ENCODE measurements around the gene THAP8. TPM values are rescaled to one million over a fixed set of nuclear protein-coding genes. Genes with fewer than 3 reads are reported as not detected.
"Not testable (repeated sequence)": the region's sequence is repeated elsewhere in the genome, so short reads cannot be mapped to it uniquely, and the experiment has no call there.

The THAP8 gene
- polyA plus RNA-seq, 12 donors: 5.8 to 17.9 (median 8.1) TPM; not detected in 1

DNA sequence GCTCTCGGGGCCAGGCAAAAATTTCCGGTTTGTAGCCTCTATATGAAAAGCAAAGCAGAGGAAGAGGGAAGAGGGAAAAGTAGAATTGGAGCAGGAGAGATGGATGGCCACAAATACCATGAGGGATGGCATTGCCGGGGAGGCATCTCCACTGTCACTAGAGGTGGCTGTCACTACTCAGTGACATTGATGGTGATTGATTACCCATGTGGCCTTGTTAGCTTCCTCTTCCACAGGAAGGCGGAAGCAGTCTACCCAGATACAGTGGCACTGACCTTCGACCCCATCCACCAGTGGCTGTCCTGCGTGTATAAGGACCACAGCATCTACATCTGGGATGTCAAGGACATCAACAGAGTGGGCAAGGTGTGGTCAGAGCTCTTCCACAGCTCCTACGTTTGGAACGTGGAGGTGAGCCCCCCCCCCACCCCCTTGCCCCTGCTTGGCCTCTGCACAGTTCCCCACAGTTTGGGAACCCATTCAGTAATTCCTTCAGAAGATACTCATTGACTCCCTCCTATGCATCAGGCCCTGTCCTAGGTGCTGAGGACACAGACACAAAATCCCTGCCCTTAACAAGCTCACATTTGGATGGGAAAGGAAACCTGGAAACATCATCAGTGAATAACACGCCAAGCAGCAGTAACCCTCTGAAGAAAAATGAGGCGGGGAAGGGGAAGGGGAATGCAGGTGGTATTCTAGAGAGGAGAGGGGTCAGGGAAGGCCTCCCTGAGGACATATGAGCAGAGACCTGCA, 19.2 kb upstream of the THAP8 start:
- DNase-seq: no peak

DNA sequence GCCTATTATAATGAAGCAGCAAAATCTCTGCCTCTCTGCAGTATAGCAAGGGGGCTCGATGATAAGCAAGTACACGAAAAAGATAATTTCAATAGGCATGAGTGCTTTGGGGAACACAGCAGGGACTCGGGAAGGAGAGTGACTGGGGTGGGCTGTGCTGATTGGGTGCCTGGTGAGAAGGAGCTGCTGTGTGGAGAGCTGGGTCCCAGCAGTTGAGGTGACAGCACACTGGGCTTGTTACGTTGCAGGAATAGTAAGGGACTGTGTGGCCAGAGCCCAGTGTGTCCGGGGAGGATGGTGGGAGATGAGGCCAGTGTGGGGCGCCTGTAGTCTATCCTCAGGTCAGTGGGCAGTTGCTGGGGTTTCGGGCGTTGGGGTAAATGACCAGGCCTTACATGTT, 18.0 kb upstream of the THAP8 start:
- no peak for DNase-seq

DNA sequence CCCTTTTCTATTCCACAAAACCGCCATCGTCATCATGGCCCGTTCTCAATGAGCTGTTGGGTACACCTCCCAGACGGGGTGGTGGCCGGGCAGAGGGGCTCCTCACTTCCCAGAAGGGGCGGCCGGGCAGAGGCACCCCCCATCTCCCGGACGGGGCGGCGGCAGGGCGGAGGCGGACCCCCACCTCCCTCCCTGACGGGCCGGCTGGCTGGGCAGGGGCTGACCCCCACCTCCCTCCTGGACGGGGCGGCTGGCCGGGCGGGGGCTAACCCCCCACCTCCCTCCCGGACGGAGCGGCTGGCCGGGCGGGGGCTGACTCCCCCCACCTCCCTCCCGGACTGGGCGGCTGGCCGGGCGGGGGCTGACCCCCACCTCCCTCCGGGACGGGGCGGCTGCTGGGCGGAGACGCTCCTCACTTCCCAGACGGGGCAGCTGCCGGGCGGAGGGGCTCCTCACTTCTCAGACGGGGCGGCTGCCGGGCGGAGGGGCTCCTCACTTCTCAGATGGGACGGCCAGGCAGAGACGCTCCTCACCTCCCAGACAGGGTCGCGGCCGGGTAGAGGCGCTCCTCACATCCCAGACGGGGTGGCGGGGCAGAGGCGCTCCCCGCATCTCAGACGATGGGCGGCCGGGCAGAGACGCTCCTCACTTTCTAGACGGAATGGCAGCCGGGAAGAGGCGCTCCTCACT, 14.9 kb upstream of the THAP8 start:
- DNase-seq: not testable (repeated sequence)

DNA sequence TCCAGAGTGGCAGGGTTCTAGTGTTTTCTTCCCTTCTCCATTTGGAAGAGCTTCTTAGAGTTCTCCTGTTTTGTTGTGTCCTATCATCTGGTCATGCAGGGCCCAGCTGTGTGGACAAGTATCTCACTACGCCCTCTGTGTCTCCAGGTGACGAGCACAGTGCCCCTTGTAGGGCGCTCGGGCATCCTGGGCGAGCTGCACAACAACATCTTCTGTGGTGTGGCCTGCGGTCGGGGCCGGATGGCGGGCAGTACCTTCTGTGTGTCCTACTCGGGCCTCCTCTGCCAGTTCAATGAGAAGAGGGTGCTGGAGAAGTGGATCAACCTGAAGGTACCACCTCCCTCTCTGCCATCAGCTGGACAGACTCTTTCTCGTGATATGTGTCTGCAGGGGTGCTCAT, 13.6 kb upstream of the THAP8 start:
- no peak for DNase-seq

DNA sequence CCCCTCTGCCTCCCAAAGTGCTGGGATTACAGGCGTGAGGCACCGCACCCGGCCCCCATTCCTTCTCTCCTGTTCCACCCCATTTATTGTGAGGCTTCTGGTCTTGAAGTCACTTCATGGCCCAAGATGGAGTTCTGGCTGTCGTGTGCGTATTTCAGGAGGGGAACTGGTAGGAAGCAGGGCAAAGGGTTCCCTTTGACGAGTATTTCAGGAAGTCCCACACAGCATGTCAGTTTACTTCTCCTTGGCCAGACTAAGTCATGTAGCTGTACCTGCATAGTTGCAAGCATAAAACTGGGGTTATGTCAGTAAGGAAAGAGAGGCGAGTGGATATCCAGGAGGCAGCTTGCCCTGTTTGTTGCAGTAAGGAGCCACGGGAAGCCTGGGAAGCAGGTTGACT, 10.7 kb upstream of the THAP8 start:
- no peak for DNase-seq

DNA sequence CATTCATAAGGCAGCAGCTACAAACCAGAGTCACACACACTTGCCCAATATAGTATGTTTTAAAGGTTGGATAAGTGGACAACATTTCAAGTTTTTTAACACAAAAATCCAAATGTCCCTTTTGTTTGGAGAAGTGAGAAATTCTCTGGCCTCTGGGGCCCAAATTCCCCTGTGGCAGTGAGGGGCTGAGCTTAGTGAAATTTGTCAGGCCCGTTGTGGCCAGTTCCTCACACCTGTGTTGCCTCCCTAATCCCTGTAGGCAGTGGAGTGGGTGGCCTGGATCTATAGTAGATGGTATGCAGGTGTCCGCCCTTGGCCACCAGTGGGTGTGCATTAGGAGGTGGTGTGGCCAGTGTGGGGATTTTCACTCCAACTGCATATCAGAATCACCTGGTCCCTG, 7.3 kb upstream of the THAP8 start:
- no peak for DNase-seq

DNA sequence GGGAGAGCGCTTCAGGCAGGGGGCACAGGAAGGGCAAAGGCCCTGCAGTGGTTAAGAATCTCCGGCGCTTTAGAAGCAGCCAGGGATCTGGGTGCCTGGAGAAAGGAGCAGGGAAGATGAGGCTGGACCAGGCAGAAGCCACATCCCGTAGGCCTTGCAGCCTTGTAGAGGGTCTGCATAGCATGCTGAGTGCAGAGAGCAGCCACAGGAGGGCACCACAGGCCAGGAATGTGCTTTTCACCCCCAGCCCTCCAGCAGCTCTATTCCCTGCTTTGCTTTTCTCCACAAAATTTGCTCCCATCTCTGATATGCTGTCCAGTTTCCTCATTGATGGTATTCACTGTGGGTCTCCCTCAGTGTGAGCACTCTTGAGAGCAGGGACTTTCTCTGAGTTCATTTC, 6.3 kb upstream of the THAP8 start:
- no peak for DNase-seq

DNA sequence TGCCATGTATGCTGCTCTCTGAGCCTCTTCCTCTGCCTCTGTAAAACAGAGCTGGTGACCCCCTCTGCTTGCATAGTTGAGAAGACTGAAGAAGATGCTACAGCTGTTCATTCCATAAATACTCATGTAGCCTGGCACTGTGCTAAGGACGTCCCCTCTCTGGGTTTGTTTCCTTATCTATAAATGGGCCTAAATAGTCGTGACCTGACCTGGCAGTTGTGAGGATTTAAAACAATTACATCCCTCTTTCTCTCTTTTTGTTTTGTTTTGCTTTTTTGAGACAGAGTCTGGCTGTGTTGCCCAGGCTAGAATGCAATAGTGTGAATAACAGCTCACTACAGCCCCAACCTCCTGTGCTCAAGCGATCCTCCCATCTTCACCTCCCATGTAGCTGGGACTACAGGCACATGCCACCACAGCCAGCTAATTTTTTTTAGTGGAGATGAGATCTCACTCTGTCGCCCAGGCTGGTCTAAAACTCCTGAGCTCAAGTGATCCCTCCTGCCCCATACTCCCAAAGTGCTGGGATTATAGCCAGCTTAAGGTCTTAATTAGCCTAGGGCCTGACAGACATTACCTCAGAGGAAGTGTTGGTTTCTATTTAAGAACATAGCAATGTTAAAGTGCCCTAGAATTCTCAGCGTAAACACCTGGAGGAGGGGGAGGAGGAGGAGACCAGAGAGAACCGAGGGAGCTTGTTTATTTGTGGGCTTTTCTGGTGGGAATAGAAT, 5.3 kb upstream of the THAP8 start:
- DNase-seq: no peak

DNA sequence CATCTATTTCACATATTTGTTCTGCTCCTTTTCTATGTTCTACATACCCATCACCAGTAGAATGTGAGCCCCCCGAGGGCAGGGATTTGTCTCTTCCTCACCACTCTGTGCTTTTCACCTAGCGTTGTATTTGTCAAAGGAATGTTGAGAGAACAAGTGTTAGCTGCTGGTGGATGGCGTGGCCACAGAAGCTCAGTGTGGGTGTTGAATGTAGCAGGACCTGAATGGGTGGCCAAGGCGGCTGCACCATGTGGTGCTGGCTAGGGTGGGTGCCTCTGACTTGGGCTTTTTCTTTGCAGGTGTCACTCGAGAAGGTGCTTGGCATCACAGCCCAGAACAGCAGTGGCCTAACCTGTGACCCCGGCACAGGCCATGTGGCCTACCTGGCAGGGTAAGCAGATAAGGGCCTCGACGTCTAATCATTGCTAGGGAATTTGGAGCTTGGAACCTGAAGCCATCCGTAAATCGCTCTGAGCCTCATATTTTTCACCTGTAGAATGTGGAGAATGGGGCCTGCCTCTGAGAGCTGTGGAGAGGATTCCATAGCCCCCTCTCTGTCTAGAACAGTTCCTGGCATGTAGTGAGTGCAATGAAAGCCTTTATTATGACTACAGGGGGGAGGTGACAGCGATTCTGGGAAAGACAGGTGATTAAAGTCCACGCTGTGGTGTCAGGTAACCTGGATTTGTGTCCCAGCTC, 4.5 kb upstream of the THAP8 start:
- no peak for DNase-seq

DNA sequence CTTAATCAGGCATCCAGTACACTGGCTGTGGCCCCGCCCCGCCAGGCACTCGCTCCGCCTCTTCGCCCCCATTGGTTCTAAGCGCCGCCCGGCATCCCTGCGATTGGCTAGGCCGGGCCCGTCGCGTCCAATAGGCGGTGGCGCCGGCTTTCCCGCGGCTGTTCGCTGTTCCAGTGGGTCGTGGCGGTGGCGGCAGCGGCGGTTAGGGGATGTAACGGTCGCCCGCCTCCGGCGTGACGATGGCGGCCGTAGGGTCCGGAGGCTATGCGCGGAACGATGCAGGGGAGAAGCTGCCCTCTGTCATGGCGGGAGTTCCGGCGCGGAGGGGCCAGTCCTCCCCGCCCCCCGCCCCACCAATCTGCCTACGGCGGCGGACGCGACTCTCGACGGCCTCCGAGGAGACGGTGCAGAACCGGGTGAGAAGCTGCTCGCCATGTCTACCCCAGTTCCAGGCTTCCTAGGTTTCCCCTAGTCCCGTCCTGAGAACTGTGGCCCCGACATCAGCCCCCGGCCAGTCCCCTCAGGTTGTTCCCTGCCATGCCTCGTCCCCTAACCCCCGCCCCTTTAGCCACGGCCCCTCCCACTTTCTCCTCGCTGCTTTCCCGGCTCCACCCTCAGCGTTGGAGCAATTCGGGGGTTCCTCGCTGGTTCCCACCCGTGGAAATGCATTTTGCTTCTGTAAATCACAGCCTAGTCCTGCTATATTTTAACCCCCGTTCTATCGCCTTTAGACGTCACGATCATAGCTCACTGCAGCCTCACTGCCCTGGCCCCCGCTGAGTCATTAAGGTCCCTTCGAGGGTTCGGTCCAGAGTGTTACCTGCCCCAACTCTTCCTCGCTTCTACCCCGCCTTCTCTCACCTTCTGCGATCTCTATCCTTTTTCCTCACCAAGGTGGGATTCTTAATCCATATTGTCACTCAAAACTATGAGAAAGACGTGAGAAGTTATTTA, 925 bp upstream of the THAP8 start, which contains the start of gene WDR62:
Gene WDR62 (plus strand): TSS at position 165 of the 954 bp plus-strand sequence. CDS start 75 bp downstream, at position 240.
- DNase-seq: no peak

DNA sequence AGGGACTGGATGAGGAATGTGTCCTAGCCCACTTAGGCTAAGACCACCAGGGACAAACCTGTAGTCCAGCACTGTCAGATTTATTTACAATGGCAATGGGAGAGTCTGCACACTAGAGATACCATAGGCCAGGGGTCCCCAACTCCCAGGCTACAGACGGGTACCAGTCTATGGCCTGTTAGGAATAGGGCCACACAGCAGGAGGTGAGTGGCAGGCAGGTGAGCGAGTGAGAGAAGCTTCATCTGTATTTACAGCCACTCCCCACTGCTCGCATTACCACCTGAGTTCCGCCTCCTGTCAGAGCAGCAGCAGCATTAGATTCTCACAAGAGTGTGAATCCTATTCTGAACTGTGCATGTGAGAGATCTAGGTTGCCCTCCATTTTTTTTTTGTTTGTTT, 2.4 kb downstream of the THAP8 start:
- DNase-seq: no peak

DNA sequence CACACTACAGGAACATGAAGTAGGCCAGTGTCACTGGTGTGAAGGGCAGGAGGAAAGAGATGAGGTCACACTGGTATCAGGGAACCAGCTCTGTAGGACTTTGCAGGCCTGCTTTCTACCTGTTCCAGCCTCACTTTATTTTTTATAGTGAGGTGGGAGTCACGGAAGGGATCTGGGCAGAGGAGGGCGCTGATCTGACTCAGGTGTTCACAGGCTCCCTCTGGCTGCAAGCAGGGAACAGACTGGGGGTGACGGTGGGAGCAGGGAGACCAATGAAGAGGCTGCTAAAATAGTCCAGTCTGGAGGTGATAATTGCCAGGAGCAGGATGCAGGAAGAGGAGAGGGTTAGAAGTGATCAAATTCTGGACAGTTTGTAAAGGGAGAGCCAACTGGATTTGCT, 2.8 kb downstream of the THAP8 start:
- no peak for DNase-seq

DNA sequence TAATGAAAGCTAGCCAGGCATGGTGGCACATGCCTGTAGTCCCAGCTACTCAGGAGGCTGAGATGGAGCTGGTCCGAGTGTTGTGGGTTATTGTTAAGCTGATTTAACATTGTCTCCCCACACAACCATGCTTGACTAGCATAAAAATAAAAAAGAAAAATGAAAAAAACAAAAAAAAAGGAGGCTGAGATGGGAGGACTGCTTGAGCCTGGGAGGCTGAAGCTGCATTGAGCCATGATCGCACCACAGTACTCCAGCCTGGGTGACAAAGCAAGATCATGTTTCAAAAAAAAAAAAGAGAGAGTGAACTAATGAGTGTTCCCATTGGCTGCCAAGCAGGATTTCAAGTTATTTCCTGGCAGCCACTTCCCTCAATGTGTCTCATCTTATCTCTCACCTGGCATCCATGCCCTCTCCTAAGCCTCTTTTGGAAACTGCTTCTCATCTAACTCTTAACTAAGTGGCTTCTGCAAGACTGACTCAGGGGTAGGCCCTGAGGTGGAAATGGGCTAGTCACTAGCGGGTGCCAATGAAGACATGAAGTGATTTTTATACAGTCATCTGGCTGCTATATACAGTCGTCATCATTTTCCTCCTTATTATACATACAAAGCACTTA, 4.9 kb downstream of the THAP8 start:
- no peak for DNase-seq

DNA sequence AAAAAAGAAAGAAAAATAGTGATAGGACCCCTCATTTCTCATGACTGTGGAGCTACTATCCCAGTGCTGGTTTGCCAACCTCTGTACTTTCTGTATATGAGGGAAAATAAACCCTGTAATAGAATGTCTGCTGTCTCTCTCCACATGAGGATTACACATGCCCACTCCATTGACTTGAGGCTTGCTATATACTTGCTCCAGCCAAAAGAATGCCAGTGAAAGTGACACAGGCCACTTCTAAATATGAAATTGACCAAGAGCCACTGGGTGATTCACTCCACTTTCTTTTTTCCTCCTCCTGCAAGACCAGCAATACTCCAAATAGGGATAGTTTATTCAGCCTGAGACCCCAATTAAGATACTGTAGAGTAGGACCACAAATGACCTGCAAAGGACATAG, 6.2 kb downstream of the THAP8 start:
- DNase-seq: no peak

DNA sequence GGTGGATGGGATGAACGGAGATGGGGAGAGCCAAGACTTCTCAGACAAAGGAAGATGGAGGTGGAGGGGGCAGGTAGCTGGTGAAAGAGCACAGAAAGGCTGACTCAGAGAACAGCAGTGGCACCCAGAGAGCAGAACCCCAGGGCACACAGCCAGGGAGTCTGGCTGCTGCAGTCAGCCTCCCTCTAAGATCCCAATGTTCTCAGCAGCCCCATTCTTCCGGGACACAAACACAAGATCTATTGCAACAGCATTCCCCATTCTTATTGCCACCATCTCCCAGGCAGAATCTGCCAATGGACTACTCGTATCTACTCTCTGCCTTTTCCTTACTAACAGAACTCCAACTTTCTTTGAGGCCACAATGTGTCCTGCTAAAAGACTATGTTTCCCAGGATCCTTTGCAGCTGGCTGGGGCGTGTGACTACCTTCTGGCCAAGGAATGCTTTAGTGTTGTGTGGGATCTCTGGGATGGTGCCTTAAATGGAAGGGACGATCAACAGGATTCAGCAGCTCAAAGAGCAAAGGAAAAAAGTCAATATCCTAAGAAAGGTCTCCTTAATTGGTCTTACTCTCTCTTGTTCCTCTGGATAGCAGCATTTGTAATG, 7.5 kb downstream of the THAP8 start:
- DNase-seq: no peak

DNA sequence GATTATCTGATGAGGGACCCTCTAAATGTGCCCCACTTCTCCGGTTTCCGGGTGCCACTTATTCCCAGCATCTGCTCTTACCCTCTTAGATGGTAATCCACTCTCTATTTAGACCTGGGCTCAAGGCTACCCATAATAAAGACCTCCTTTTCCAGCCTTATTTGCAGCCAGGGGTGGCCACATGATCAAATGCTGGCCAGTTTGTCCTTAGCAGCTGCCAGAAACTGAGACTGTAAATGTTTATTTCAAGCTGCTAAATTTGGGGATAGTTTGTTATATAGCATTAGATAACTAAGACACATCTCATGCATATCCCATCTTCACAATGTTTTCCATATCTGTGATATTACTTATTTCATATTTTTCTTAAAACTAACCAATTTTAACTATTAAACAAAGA, 10.1 kb downstream of the THAP8 start:
- DNase-seq: no peak

DNA sequence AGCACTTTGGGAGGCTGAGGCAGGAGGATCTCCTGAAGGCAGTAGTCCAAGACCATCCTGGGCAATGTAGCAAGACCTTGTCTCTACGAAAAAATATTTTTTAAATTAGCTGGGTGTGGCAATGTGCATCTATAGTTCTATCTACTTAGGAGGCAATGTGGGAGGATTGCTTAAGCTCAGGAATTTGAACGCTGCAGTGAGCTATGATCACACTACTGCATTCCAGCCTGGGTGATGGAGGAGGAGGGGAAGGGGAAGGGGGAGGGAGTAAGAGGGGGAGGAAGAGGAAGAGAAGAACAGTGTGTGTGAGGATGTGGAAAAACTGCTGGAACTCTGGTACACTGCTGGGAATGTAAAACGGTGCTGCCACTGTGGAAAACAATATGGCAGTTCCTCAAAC, 12.3 kb downstream of the THAP8 start:
- DNase-seq: no peak

DNA sequence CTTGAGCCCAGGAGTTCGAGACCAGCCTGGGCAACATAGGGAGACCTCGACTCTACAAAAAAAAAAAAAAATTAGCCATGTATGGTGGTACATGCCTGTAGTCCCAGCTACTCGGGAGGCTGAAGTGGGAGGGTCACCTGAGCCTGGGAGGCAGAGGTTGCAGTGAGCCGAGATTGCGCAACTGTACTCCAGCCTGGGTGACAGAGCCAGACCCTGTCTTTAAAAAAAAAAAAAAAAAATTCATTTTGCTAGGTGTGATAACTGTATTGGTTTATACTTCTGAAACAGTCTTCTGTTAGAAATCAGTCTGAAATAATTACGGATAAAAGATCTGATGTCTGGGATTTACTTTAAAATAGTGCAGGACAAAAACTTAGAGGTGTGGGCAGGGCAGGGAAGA, 13.0 kb downstream of the THAP8 start:
- DNase-seq: not testable (repeated sequence)

DNA sequence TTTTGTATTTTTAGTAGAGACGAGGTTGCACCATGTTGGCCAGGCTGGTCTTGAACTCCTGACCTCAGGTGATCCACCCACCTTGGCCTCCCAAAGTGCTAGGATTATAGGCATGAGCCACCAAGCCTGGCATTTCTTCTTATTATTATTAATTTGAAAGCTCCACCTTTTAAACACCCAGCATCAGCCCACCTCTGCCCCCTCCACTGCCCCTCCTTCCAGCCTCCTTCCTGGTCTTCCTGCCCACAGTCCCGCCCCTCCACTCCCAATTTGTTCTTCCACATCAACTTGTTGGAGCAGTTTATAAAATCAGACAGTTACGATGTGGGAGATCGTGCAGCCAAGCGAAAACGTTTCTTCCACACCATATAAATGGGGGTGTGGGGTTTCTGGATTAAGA, 13.6 kb downstream of the THAP8 start:
- no peak for DNase-seq

All from muscle of arm (tissue), 12 donors.